ENCODE data around the gene PNPLA1. TPM values are rescaled to one million over a fixed set of nuclear protein-coding genes. Genes with fewer than 3 reads are reported as not detected.

The PNPLA1 gene
- total and polyA plus RNA-seq, 12 donors: 0.21 to 0.28 TPM; not detected in 10

- H3K9me3 ChIP-seq: peaks cover 0 to 6% (median 0%) of the 10 kb centered on the region in 11 donors
- TF ChIP-seq CTCF (IDR thresholded peaks at IDR 0.05): no peak
- intact Hi-C loops (cut with DNase I): no loop called here
- H3K4me1 ChIP-seq: peaks cover 0 to 21% (median 0%) of the 10 kb centered on the region in 9 donors
- no peak overlapping the region for H3K4me3 ChIP-seq
- DNase-seq (no peak), ATAC-seq (no peak)
- no peaks in the 10 kb centered on the region for H3K27me3 ChIP-seq
- WGBS, 2 donors: 88 to 95% methylated on average over 2 of the region's 2 CpGs
- H3K36me3 ChIP-seq: no peaks in the 10 kb centered on the region
- no peak overlapping the region for H3K27ac ChIP-seq
These were observed 17.9 kb upstream of the PNPLA1 start for GRCh38 chr6:36252005-36252404.

- WGBS, 2 donors: 77 to 87% methylated on average over 9 of the region's 9 CpGs
- intact Hi-C loops (cut with DNase I): no loop called here
- ATAC-seq (no peak), DNase-seq (no peak)
- H3K4me3 ChIP-seq: no peak overlapping the region
- H3K9me3 ChIP-seq: peaks cover 0 to 15% (median 0%) of the 10 kb centered on the region in 11 donors
- peaks cover 0 to 7% (median 0%) of the 10 kb centered on the region in 7 donors for H3K27me3 ChIP-seq
- no peaks in the 10 kb centered on the region for H3K4me1 ChIP-seq
- no peak overlapping the region for H3K27ac ChIP-seq
- TF ChIP-seq CTCF (IDR thresholded peaks at IDR 0.05): no peak
- H3K36me3 ChIP-seq: no peaks in the 10 kb centered on the region
These were observed 6.4 kb upstream of the PNPLA1 start for GRCh38 chr6:36263390-36264000.

GRCh38 chr6:36265744-36266143 is 4.1 kb upstream of the PNPLA1 start:
- no peak for ATAC-seq
- no peak overlapping the region for H3K4me3 ChIP-seq
- DNase-seq: no peak
- H3K27ac ChIP-seq: no peak overlapping the region
- 71 to 85% methylated on average over 1 of the region's 1 CpG for WGBS, 2 donors
- H3K36me3 ChIP-seq: no peaks in the 10 kb centered on the region
- peaks cover 0 to 15% (median 0%) of the 10 kb centered on the region in 11 donors for H3K9me3 ChIP-seq
- no peak for TF ChIP-seq CTCF (IDR thresholded peaks at IDR 0.05)
- H3K4me1 ChIP-seq: no peaks in the 10 kb centered on the region
- H3K27me3 ChIP-seq: peaks cover 0 to 23% (median 11%) of the 10 kb centered on the region in 7 donors
- intact Hi-C loops (cut with DNase I): no loop called here

- no peaks in the 10 kb centered on the region for H3K36me3 ChIP-seq
- ATAC-seq (no peak), DNase-seq (no peak)
- no peak overlapping the region for H3K4me3 ChIP-seq
- H3K27ac ChIP-seq: no peak overlapping the region
- H3K9me3 ChIP-seq: peaks cover 0 to 15% (median 0%) of the 10 kb centered on the region in 11 donors
- peaks cover 0 to 36% (median 17%) of the 10 kb centered on the region in 7 donors for H3K27me3 ChIP-seq
- H3K4me1 ChIP-seq: no peaks in the 10 kb centered on the region
- WGBS, 2 donors: 84 to 85% methylated on average over 13 of the region's 13 CpGs
- intact Hi-C loops (cut with DNase I): no loop called here
- no peak for TF ChIP-seq CTCF (IDR thresholded peaks at IDR 0.05)
These were observed 2.8 kb upstream of the PNPLA1 start for GRCh38 chr6:36266913-36267644.

Measured in heart right ventricle (tissue), 16 donors.